Right atrium auricular region (tissue), 2 donors: ENCODE results near the gene NTSR1. TPM values are rescaled to one million over a fixed set of nuclear protein-coding genes. Genes with fewer than 3 reads are reported as not detected.

Experiments used
- DNase-seq: peaks from one replicate; pipeline ENCODE4 v3.0.0-alpha.2; 2019; ENCODE audit warnings: low spot score
- H3K27ac ChIP-seq, 2 donors: fragments of 200-600 bp; sonication (generic); 1 replicate in 1 of 2; 2 replicates in 1 of 2; pipeline ENCODE4 v1.5.1; 2016 to 2019
- H3K27me3 ChIP-seq, 2 donors: fragments of 200-600 bp; sonication (generic); one replicate each; pipeline versions ENCODE4 v1.5.1 to v1.6.0; 2017 to 2019
- H3K36me3 ChIP-seq: fragments of 200-600 bp; sonication (generic); one replicate; pipeline ENCODE4 v1.5.1; 2016
- H3K4me1 ChIP-seq, 2 donors: fragments of 200-600 bp; sonication (generic); one replicate each; pipeline versions ENCODE4 v1.5.1 to v1.6.0; 2017 to 2019
- H3K4me3 ChIP-seq, 2 donors: fragments of 200-600 bp; sonication (generic); 1 replicate in 1 of 2; 2 replicates in 1 of 2; pipeline ENCODE4 v1.5.1; 2017 to 2019; ENCODE audit warnings: mild to moderate bottlenecking in 1 of 2, moderate library complexity in 1 of 2
- H3K9me3 ChIP-seq, 2 donors: fragments of 200-600 bp; sonication (generic); one replicate each; pipeline ENCODE4 v1.5.1; 2019
- total RNA-seq, 2 donors: library from RNA; depleted of rRNA; stranded (reverse); fragments of >200 nt; gene quantifications; one replicate each; pipeline ENCODE4 v1.1.0, GENCODE V29; 2016
- TF ChIP-seq, protein P1 (sequence below), 2 donors: fragments of 200-600 bp; sonication (generic); IDR thresholded peaks; one replicate each; pipeline ENCODE4 v1.5.1; 2019; ENCODE audit warnings: antibody characterized with exemption in 2 of 2

Gene NTSR1
- total RNA-seq, 2 donors from 2014 or later = 0.43 TPM; not detected in 1

DNA sequence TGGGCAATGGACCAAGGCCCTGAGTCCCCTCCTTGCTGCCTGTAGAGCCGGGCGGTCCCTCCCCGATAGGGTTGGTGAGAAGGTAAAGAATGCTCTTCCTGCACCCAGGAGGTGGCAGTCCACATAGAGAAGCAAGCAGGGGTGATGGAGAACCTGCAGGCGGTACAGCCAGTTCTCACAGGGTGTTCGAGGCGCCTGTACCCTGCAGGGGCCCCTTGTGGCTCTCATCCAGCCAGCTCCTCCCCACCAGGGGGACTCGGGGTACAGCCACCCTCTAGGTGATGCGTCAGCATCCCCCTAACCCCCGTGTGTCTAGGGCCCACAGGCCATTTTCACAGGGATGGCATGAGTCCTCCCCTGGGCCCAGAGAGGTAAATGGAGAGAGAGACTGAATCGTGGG is 103.1 kb downstream of the NTSR1 start:
- no peaks in the 10 kb centered on the region for H3K9me3 ChIP-seq
- H3K27me3 ChIP-seq = peaks cover 0 to 4% of the 10 kb centered on the region in 2 donors
- TF ChIP-seq, protein P1, sequence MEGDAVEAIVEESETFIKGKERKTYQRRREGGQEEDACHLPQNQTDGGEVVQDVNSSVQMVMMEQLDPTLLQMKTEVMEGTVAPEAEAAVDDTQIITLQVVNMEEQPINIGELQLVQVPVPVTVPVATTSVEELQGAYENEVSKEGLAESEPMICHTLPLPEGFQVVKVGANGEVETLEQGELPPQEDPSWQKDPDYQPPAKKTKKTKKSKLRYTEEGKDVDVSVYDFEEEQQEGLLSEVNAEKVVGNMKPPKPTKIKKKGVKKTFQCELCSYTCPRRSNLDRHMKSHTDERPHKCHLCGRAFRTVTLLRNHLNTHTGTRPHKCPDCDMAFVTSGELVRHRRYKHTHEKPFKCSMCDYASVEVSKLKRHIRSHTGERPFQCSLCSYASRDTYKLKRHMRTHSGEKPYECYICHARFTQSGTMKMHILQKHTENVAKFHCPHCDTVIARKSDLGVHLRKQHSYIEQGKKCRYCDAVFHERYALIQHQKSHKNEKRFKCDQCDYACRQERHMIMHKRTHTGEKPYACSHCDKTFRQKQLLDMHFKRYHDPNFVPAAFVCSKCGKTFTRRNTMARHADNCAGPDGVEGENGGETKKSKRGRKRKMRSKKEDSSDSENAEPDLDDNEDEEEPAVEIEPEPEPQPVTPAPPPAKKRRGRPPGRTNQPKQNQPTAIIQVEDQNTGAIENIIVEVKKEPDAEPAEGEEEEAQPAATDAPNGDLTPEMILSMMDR (IDR thresholded peaks at IDR 0.05) = no peak
- no peak overlapping the region for H3K27ac ChIP-seq
- no peak overlapping the region for H3K4me3 ChIP-seq
- H3K4me1 ChIP-seq = peaks cover 0 to 32% of the 10 kb centered on the region in 2 donors
- H3K36me3 ChIP-seq = peaks cover 59% of the 10 kb centered on the region
- no peak for DNase-seq

Other genes with a start within 250 kb of the NTSR1 start
- 1 to 10 TPM; 6.9 to 9.6 TPM for gene GATA5, start 232.8 kb upstream of the NTSR1 start, total RNA-seq
- gene SLCO4A1, start 66.3 kb upstream of the NTSR1 start, total RNA-seq = 10 to 100 TPM; 13.4 to 19.8 TPM
- gene MRGBP, start 87.6 kb downstream of the NTSR1 start, total RNA-seq = 10 to 100 TPM in 1 of 2 donors, 1 to 10 TPM in 1; 8.4 to 11.1 TPM
- gene OGFR, start 96.0 kb downstream of the NTSR1 start, total RNA-seq = 10 to 100 TPM; 17.3 to 31.2 TPM
- 1 to 10 TPM; 4.2 to 5.7 TPM for gene COL9A3, start 108.2 kb downstream of the NTSR1 start, total RNA-seq
- 1 to 10 TPM; 4.8 to 6.4 TPM for gene TCFL5, start 153.0 kb downstream of the NTSR1 start, total RNA-seq
- 10 to 100 TPM; 34.7 to 37.5 TPM for gene DIDO1, start 217.7 kb downstream of the NTSR1 start, total RNA-seq
- gene GID8, start 229.3 kb downstream of the NTSR1 start, total RNA-seq = 10 to 100 TPM; 16.8 to 18.7 TPM
- gene SLC17A9, start 243.9 kb downstream of the NTSR1 start, total RNA-seq = 1 to 10 TPM; 1.3 to 1.8 TPM